Testis (tissue), 2 donors: ENCODE measurements around the gene NEK8.
A peak's percentile ranks its signal among the peaks of the same experiment; 100 is the strongest.

ENCODE experiments used
- CTCF ChIP-seq, 3 experiments: fragments of 450-650 bp in 2 of 3; fragments of 200-600 bp in 1 of 3; sonication (generic) in 1 of 3; IDR thresholded peaks; one replicate each; pipeline ENCODE4 v1.5.1; 2016 to 2019; ENCODE audit warnings: antibody characterized with exemption in 3 of 3, mild to moderate bottlenecking in 2 of 3, moderate library complexity in 1 of 3
- POLR2A ChIP-seq: fragments of 450-650 bp; IDR thresholded peaks from one replicate; pipeline ENCODE4 v1.6.1; 2017; ENCODE audit warnings: antibody characterized with exemption, mild to moderate bottlenecking, moderate library complexity

- TF ChIP-seq CTCF (IDR thresholded peaks at IDR 0.05), result peak; percentile 97 to 99 (median 97)
- TF ChIP-seq POLR2A, result no peak
Measured at GRCh38 chr17:28750178-28751047, 21.8 kb downstream of the NEK8 start.
